GM19452 (cell line): ENCODE results near the gene ARL6IP4.

ENCODE experiments used
- ATAC-seq: cut with Tn5 transposase; IDR thresholded peaks from one replicate; pipeline ENCODE4 v1.9.1; 2021; ENCODE audit not compliant: unreplicated experiment

The ARL6IP4 gene

GRCh38 chr12:122989874-122990419 is 9.5 kb downstream of the ARL6IP4 start:
- ATAC-seq, result no peak

GRCh38 chr12:122990561-122990960 is 10.1 kb downstream of the ARL6IP4 start:
- no peak for ATAC-seq

GRCh38 chr12:122990961-122991622 is 10.6 kb downstream of the ARL6IP4 start:
- no peak for ATAC-seq

GRCh38 chr12:122991623-122992275 is 11.3 kb downstream of the ARL6IP4 start:
- ATAC-seq, result no peak

GRCh38 chr12:122992386-122992785 is 11.9 kb downstream of the ARL6IP4 start:
- no peak for ATAC-seq

GRCh38 chr12:122994140-122994675 is 13.7 kb downstream of the ARL6IP4 start:
- no peak for ATAC-seq

GRCh38 chr12:122994781-122995502 is 14.5 kb downstream of the ARL6IP4 start:
- ATAC-seq, result no peak

GRCh38 chr12:122995503-122996187 is 15.2 kb downstream of the ARL6IP4 start:
- ATAC-seq, result no peak

GRCh38 chr12:122996188-122996601 is 15.7 kb downstream of the ARL6IP4 start:
- no peak for ATAC-seq

- ATAC-seq, result no peak
These were observed 16.3 kb downstream of the ARL6IP4 start for GRCh38 chr12:122996621-122997342.

GRCh38 chr12:122997343-122998250 is 17.1 kb downstream of the ARL6IP4 start:
- ATAC-seq, result no peak

GRCh38 chr12:122998316-122998715 is 17.8 kb downstream of the ARL6IP4 start:
- no peak for ATAC-seq

- no peak for ATAC-seq
These were observed 18.9 kb downstream of the ARL6IP4 start for GRCh38 chr12:122999196-122999946.

GRCh38 chr12:122999986-123000420 is 19.5 kb downstream of the ARL6IP4 start:
- ATAC-seq, result no peak

- ATAC-seq, result no peak
These were observed 20.1 kb downstream of the ARL6IP4 start for GRCh38 chr12:123000578-123000977.

- no peak for ATAC-seq
These were observed 21.0 kb downstream of the ARL6IP4 start for GRCh38 chr12:123001464-123001863.

GRCh38 chr12:123003257-123003656 is 22.8 kb downstream of the ARL6IP4 start:
- no peak for ATAC-seq

- no peak for ATAC-seq
These were observed 23.8 kb downstream of the ARL6IP4 start for GRCh38 chr12:123004287-123004686.
